CD8-positive, alpha-beta memory T cell (primary cell): Measurements from ENCODE around the gene SLC27A5. TPM values are rescaled to one million over a fixed set of nuclear protein-coding genes. Genes with fewer than 3 reads are reported as not detected.
"Not testable (repeated sequence)": the region's sequence is repeated elsewhere in the genome, so short reads cannot be mapped to it uniquely, and the experiment has no call there.

Source experiments
- CTCF ChIA-PET: fragments of 350-600 bp; sonication (Branson Sonifier 250); formaldehyde crosslinking; loops from one replicate; lab custom pipeline; 2021; ENCODE audit warnings: antibody characterized with exemption; lab: Charles Lee
- POLR2A ChIA-PET: fragments of 350-600 bp; sonication (Branson Sonifier 250); formaldehyde crosslinking; loops from one replicate; lab custom pipeline; 2021; ENCODE audit warnings: antibody characterized with exemption; lab: Charles Lee
- DNase-seq, 5 donors: peaks; one replicate each; pipeline versions ENCODE4 v3.0.0 to v3.0.0-alpha.2; 2020 to 2022; ENCODE audit warnings: mixed read lengths in 1 of 5
- H3K27ac ChIP-seq: one replicate; pipeline ENCODE4 v1.7.0; 2013; ENCODE audit warnings: low read depth, mild to moderate bottlenecking, low read length, moderate library complexity
- H3K27me3 ChIP-seq: 2 replicates; pipeline ENCODE4 v1.7.0; 2013; ENCODE audit warnings: low read length, mild to moderate bottlenecking; ENCODE audit not compliant: insufficient read depth, poor library complexity, severe bottlenecking
- H3K36me3 ChIP-seq: 2 replicates; pipeline ENCODE4 v1.7.0; 2013; ENCODE audit warnings: mild to moderate bottlenecking, low read length, moderate library complexity; ENCODE audit not compliant: insufficient read depth
- H3K4me1 ChIP-seq: 2 replicates; pipeline ENCODE4 v1.7.0; 2013; ENCODE audit warnings: mild to moderate bottlenecking, low read length, moderate library complexity; ENCODE audit not compliant: insufficient read depth
- H3K4me3 ChIP-seq: 2 replicates; pipeline ENCODE4 v1.7.0; 2013; ENCODE audit warnings: mild to moderate bottlenecking, low read length
- H3K9me3 ChIP-seq: 2 replicates; pipeline ENCODE4 v1.7.0; 2013; ENCODE audit warnings: mild to moderate bottlenecking, low read length
- H3K27ac Mint-ChIP-seq, 8 donors: one replicate each; pipeline ENCODE4 v1.8.0; 2020 to 2021; ENCODE audit warnings: mixed read lengths in 8 of 8, mild to moderate bottlenecking in 6 of 8, inconsistent platforms in 3 of 8, moderate library complexity in 3 of 8
- H3K27me3 Mint-ChIP-seq, 2 donors: one replicate each; pipeline ENCODE4 v1.8.0; 2020 to 2021; ENCODE audit warnings: mixed read lengths in 2 of 2, mild to moderate bottlenecking in 1 of 2, moderate library complexity in 1 of 2
- H3K36me3 Mint-ChIP-seq, 3 donors: one replicate each; pipeline ENCODE4 v1.8.0; 2020 to 2021; ENCODE audit warnings: mixed read lengths in 3 of 3, inconsistent platforms in 1 of 3, mild to moderate bottlenecking in 1 of 3
- H3K4me1 Mint-ChIP-seq, 3 donors: one replicate each; pipeline ENCODE4 v1.8.0; 2020 to 2021; ENCODE audit warnings: mixed read lengths in 3 of 3, inconsistent platforms in 1 of 3, mild to moderate bottlenecking in 1 of 3
- H3K4me3 Mint-ChIP-seq, 7 donors: one replicate each; pipeline ENCODE4 v1.8.0; 2020 to 2021; ENCODE audit warnings: mixed read lengths in 7 of 7, mild to moderate bottlenecking in 6 of 7, moderate library complexity in 4 of 7, inconsistent platforms in 2 of 7
- H3K9me3 Mint-ChIP-seq, 5 donors: one replicate each; pipeline ENCODE4 v1.8.0; 2020 to 2022; ENCODE audit warnings: mixed read lengths in 5 of 5, mild to moderate bottlenecking in 3 of 5, moderate library complexity in 2 of 5, inconsistent platforms in 1 of 5
- polyA plus RNA-seq: library from polyadenylated mRNA; unstranded; fragments of 300-500 nt; fragmentation: Illumina TruSeq; gene quantifications from one replicate; pipeline ENCODE4 v1.2.3, GENCODE V29; 2021
- total RNA-seq, 2 experiments: library from RNA; stranded (reverse); gene quantifications; one replicate each; pipeline ENCODE4 v1.2.3, GENCODE V29; 2021

SLC27A5 gene
- total and polyA plus RNA-seq, 3 experiments from 2014 or later = 16.1 to 25.9 (median 19.1) TPM

DNA sequence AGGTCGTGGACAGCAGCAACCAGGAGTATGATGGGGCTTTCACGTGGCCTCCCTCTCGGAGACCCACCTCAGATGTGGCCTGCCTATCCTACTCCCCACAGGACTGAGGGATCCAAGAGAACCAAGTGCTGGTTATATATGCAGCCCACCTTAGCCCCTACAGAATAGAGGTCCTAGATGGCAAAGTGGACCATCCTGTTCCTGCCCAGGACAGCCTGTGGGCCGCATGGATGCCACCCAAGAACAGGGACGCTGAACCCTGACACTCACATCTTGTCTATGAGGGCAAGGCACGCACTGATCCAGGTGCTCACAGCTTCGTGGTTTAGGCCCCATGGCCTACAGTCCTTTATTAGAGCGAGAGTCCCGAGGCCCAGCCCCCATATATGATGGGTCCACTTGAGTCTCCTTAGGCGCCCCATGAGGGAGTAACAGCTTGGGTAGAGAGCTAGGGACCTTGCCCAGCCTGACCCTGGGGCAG is 1.5 kb upstream of the SLC27A5 start:
- Histone ChIP-seq H3K27ac (peak overlapping the region; percentile 27), H3K4me1 (peaks cover 15% of the 10 kb centered on the region), H3K4me3 (no peak overlapping the region), H3K27me3 (no peaks in the 10 kb centered on the region), H3K9me3 (no peaks in the 10 kb centered on the region), H3K36me3 (peaks cover 6% of the 10 kb centered on the region)
- DNase-seq = no peak
- ChIA-PET CTCF (interaction anchor here (0.9 to 3.6 kb wide), 8 partner anchors 13 to 67 kb away, joined by 3 to 61 read pairs (median 10); partner anchors contain the start of genes CHMP2A, MZF1 and TRIM28), POLR2A (interaction anchor here (0.5 to 1.8 kb wide), 3 partner anchors 42 to 153 kb away, joined by 6 to 7 read pairs (median 7); partner anchors contain the start of gene CHMP2A)
- peak overlapping the region in 4 of 8 donors; percentile 29 to 84 (median 73) for H3K27ac Mint-ChIP-seq
- no peaks in the 10 kb centered on the region for H3K9me3 Mint-ChIP-seq
- H3K4me3 Mint-ChIP-seq = peak overlapping the region in 2 of 7 donors; percentile 20 to 68
- H3K4me1 Mint-ChIP-seq = peaks cover 19 to 36% (median 20%) of the 10 kb centered on the region in 3 donors
- peaks cover 0 to 1% of the 10 kb centered on the region in 2 donors for H3K27me3 Mint-ChIP-seq
- H3K36me3 Mint-ChIP-seq = peaks cover 0 to 22% (median 4%) of the 10 kb centered on the region in 3 donors

DNA sequence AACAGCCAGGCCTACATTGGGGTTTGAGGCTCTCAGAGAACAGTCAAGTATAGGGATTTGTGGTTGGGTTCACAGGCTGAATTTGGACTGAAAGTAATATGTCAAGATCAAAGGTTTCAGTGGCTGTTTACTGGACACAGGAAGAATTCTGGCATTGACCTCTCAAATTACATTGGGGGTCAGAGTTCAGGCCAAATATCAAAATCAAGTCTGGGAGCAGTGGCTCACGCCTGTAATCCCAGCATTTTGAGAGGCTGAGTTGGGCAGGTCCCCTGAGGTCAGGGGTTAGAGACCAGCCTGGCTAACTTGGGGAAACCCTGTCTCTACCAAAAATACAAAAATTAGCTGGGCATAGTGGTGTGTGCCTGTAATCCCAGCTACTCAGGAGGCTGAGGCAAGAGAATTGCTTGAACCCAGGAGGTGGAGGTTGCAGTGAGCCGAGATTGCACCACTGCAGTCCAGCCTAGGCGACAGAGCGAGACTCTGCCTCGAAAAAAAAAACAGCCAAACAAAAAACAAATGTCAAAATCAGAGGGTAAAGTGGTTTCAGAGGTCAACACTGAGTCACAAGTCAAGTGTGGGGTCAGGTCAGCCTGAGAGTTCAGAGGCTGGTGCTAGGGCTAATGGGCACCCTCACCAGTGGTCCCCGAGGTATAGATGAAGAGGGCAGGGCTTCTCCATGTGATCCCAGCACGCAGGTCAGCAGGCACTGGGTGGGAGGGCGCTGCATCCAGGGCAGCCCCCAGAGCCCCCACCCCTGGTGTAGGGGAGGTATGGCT is 1.5 kb downstream of the SLC27A5 start:
- POLR2A ChIA-PET = no interaction called here
- Histone ChIP-seq H3K27me3 (no peaks in the 10 kb centered on the region), H3K27ac (no peak overlapping the region), H3K4me1 (peaks cover 11% of the 10 kb centered on the region), H3K4me3 (no peak overlapping the region), H3K9me3 (no peaks in the 10 kb centered on the region), H3K36me3 (no peaks in the 10 kb centered on the region)
- no peaks in the 10 kb centered on the region for H3K27me3 Mint-ChIP-seq
- peaks cover 4 to 14% (median 14%) of the 10 kb centered on the region in 5 donors for H3K9me3 Mint-ChIP-seq
- no peak overlapping the region for H3K4me3 Mint-ChIP-seq
- CTCF ChIA-PET = interaction anchor here (0.9 kb wide), 1 partner anchor 10 kb away, joined by 3 read pairs; no protein-coding TSS in a partner anchor
- no peak for DNase-seq
- H3K4me1 Mint-ChIP-seq = peaks cover 8 to 18% (median 9%) of the 10 kb centered on the region in 3 donors
- H3K36me3 Mint-ChIP-seq = peaks cover 0 to 4% (median 4%) of the 10 kb centered on the region in 3 donors
- peak overlapping the region in 1 of 8 donors; percentile 72 for H3K27ac Mint-ChIP-seq

DNA sequence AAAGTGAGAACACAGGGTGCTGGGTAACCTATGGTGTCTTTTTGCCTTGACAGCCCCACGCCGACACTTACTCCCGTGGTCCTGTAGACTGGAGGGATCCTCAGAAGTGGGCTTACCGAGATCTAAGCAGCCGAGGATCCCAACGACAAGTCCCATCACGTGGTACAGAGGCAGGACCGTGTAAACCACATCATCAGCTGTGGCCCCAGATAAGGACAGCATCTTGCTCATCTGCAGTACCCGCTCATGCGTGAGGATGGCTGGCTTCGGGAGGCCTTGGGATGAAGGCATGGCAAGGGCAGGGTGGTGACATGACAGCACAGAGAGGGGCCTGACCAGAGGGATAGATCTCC is 2.1 kb downstream of the SLC27A5 start:
- POLR2A ChIA-PET = no interaction called here

DNA sequence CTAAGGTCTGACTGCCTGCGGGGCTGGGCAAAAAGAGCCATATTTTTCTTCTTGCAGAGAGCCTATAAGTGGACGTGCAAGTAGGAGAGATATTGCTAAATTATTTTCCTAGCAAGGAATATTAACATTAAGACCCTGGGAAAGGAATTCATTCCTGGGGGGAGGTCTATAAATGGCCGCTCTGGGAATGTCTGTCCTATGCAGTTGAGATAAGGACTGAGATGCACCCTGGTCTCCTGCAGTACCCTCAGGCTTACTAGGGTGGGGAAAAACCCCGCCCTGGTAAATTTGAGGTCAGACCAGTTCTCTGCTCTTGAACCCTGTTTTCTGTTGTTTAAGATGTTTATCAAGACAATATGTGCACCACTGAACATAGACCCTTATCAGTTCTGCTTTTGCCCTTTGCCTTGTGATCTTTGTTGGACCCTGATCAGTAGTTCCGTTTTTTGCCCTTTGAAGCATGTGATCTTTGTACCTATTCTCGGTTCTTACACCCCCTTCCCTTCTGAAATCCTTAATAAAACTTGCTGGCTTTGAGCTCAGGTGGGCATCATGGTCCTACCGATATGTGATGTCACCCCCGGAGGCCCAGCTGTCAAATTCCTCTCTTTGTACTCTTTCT is 4.1 kb downstream of the SLC27A5 start:
- H3K9me3 ChIP-seq, H3K36me3 Mint-ChIP-seq, CTCF ChIA-PET, H3K36me3 ChIP-seq, POLR2A ChIA-PET, DNase-seq, H3K27me3 ChIP-seq, H3K4me1 ChIP-seq, H3K4me3 ChIP-seq, H3K27ac ChIP-seq, H3K27me3 Mint-ChIP-seq, H3K4me1 Mint-ChIP-seq: not testable (repeated sequence)
- Mint-ChIP-seq H3K9me3 (peaks cover 4 to 16% (median 14%) of the 10 kb centered on the region in 5 donors), H3K27ac (peak overlapping the region in 1 of 8 donors; percentile 31), H3K4me3 (peak overlapping the region in 1 of 7 donors; percentile 15)

More for the DNA sequence above, 2.1 kb downstream of the SLC27A5 start:
- Mint-ChIP-seq H3K36me3 (peaks cover 0 to 4% (median 2%) of the 10 kb centered on the region in 3 donors), H3K27ac (no peak overlapping the region), H3K27me3 (no peaks in the 10 kb centered on the region), H3K4me1 (peaks cover 7 to 15% (median 8%) of the 10 kb centered on the region in 3 donors), H3K9me3 (peaks cover 4 to 14% (median 14%) of the 10 kb centered on the region in 5 donors), H3K4me3 (no peak overlapping the region)
- Histone ChIP-seq H3K36me3 (no peaks in the 10 kb centered on the region), H3K4me3 (no peak overlapping the region), H3K27ac (no peak overlapping the region), H3K9me3 (no peaks in the 10 kb centered on the region), H3K4me1 (peaks cover 9% of the 10 kb centered on the region), H3K27me3 (no peaks in the 10 kb centered on the region)
- CTCF ChIA-PET = interaction anchor here (1.0 kb wide), 1 partner anchor 10 kb away, joined by 3 read pairs; the partner anchor contains the start of gene ZBTB45
- no peak for DNase-seq

DNA sequence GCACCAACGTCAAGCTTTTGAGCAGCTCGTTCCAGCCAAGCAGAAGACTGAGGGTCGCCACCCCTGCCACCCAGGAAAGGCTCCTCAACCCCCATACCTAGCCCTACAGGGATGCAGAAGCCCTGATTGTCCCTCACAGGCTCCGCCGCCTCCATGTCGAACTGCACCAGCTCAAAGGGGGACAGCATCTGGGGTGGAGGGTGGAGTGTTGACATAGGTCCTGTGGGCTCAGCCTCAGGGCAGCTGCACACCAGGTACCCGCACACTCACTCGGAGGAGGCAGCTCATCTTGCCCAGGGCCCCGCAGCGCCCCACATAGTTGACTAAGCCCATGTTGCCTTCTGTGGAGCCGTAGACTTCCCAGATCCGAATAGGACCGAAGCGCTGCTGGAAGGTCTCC is 11.6 kb downstream of the SLC27A5 start:
- H3K27ac ChIP-seq = peak overlapping the region; percentile 60
- Mint-ChIP-seq H3K9me3 (peaks cover 5 to 12% (median 7%) of the 10 kb centered on the region in 5 donors), H3K27ac (peak overlapping the region in 4 of 8 donors; percentile 70 to 97 (median 94)), H3K4me1 (peaks cover 25 to 32% (median 26%) of the 10 kb centered on the region in 3 donors), H3K36me3 (peaks cover 0 to 2% (median 0%) of the 10 kb centered on the region in 3 donors), H3K4me3 (peak overlapping the region in 3 of 7 donors; percentile 11 to 95 (median 28)), H3K27me3 (peaks cover 0 to 4% of the 10 kb centered on the region in 2 donors)
- POLR2A ChIA-PET = no interaction called here
- no peaks in the 10 kb centered on the region for H3K9me3 ChIP-seq
- CTCF ChIA-PET = interaction anchor here (1.1 to 2.6 kb wide), 4 partner anchors 14 to 81 kb away, joined by 3 to 18 read pairs (median 8); partner anchors contain the start of gene ZBTB45
- H3K27me3 ChIP-seq = no peaks in the 10 kb centered on the region
- H3K36me3 ChIP-seq = no peaks in the 10 kb centered on the region
- H3K4me3 ChIP-seq = no peak overlapping the region
- DNase-seq = no peak
- peaks cover 18% of the 10 kb centered on the region for H3K4me1 ChIP-seq

DNA sequence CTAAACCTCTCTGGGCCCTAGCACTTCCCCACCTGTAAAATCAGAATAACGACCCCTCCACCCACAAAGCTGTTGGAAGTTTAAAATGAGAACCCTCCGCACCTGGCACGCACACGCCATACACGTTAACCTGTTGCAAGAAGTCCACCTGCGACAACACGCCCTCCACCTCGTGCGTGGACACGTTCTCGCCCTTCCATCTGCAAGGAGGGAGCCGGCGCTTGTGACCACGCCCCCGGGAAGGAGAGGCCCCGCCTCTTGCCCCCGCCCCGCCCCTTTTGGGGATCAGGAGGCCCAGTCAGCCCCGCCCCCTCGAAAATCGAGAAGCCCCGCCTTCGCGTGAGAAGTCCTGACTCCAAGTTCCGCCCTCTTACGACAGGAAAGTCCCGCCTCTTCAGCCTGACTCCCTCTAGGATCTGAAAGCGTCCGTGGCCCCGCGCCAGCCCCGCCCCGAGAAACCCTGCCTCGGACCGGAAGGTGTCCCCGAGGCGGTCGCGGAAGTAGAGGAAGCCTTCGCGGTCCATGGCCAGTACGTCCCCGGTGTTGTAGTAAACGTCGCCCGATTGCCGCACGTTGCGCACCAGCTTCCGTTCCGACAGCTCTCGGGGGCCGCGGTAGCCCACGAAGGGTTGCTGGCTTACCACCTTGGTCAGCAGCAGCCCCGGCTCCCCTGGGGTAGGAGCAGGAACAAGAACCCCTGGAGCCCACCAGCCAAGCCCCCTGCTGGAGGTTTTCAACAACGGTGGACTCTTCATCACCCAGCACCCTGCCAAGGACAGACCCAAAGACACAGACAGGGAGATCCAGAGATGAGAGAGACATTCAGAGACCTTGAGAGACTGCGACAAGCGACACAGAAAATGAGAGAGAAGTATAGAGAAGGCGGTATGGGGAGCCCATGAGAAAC is 12.5 kb downstream of the SLC27A5 start:
- Mint-ChIP-seq H3K27ac (peak overlapping the region; percentile 91 to 98 (median 97)), H3K4me1 (peaks cover 25 to 32% (median 26%) of the 10 kb centered on the region in 3 donors), H3K4me3 (peak overlapping the region; percentile 86 to 96 (median 90)), H3K9me3 (peaks cover 5 to 12% (median 6%) of the 10 kb centered on the region in 5 donors), H3K27me3 (peaks cover 0 to 4% of the 10 kb centered on the region in 2 donors), H3K36me3 (peaks cover 0 to 3% (median 0%) of the 10 kb centered on the region in 3 donors)
- ChIA-PET POLR2A (interaction anchor here (0.7 to 1.1 kb wide), 2 partner anchors 9 to 21 kb away, joined by 3 to 5 read pairs; partner anchors contain the start of gene ZBTB45), CTCF (interaction anchor here (1.1 to 2.6 kb wide), 5 partner anchors 13 to 82 kb away, joined by 3 to 18 read pairs (median 7); partner anchors contain the start of gene ZBTB45)
- DNase-seq = peak; percentile 87 to 96 (median 91)
- H3K36me3 ChIP-seq = no peaks in the 10 kb centered on the region
- peak overlapping the region; percentile 60 for H3K27ac ChIP-seq
- peak overlapping the region; percentile 83 for H3K4me3 ChIP-seq
- H3K9me3 ChIP-seq = no peaks in the 10 kb centered on the region
- peaks cover 18% of the 10 kb centered on the region for H3K4me1 ChIP-seq
- H3K27me3 ChIP-seq = no peaks in the 10 kb centered on the region
